K562 (cell line): ENCODE results near the gene COQ7. TPM values are rescaled to one million over a fixed set of nuclear protein-coding genes. Genes with fewer than 3 reads are reported as not detected.
A peak's percentile ranks its signal among the peaks of the same experiment; 100 is the strongest.

Experiments
- ELK1 ChIP-seq: sonication (generic); formaldehyde crosslinking; IDR thresholded peaks from 2 replicates; pipeline ENCODE4 v1.8.1; 2022; ENCODE audit warnings: missing genetic modification reagents
- EZH2 ChIP-seq: IDR thresholded peaks from 2 replicates; pipeline ENCODE4 v1.6.1; 2012; ENCODE audit warnings: low read depth, mild to moderate bottlenecking, inconsistent platforms, low read length, borderline replicate concordance
- KHSRP ChIP-seq: fragments of 450-650 bp; IDR thresholded peaks from 2 replicates; pipeline ENCODE4 v1.6.1; 2017
- ZFP36 ChIP-seq: fragments of 150-350 bp; IDR thresholded peaks from 2 replicates; pipeline ENCODE4 v1.6.1; 2018; ENCODE audit warnings: low read length, low read depth; ENCODE audit not compliant: partially characterized antibody
- ZNF253 ChIP-seq: fragments of 250-450 bp; sonication (Bioruptor Pico); conservative IDR thresholded peaks from 2 replicates; pipeline ENCODE4 v1.6.1; 2021; ENCODE audit warnings: mild to moderate bottlenecking
- ZNF561 ChIP-seq: fragments of 450-650 bp; formaldehyde crosslinking; conservative IDR thresholded peaks from 2 replicates; pipeline ENCODE4 v1.4.0; 2020; ENCODE audit warnings: mild to moderate bottlenecking, moderate library complexity
- polyA plus RNA-seq, 8 experiments: library from polyadenylated mRNA; depleted of rRNA in 4 of 8; stranded (reverse) in 5 of 8; unstranded in 3 of 8; fragments of >200 nt; fragmentation: Nextera tagmentation in 2 of 8; fragmentation: Illumina TruSeq in 1 of 8; extraction: Ambion mirVana in 2 of 8; extraction: Trizol in 1 of 8; gene quantifications; 2 replicates each; pipeline versions ENCODE4 v1.2.1 to v1.2.3, GENCODE V29; 2011 to 2014; ENCODE audit warnings: inconsistent platforms in 1 of 8, missing spikeins in 1 of 8
- total RNA-seq, 7 experiments: library from RNA; depleted of rRNA in 6 of 7; stranded (reverse); fragments of >200 nt in 6 of 7; fragmentation: Illumina TruSeq in 2 of 7; extraction: Trizol in 2 of 7; gene quantifications; 2 replicates each; pipeline versions ENCODE4 v1.2.1 to v1.2.3, GENCODE V29; 2011 to 2021; ENCODE audit warnings: low replicate concordance in 1 of 7
- TF ChIP-seq, protein P1 (sequence below): sonication (generic); formaldehyde crosslinking; IDR thresholded peaks from 2 replicates; pipeline ENCODE4 v1.8.0; 2022; ENCODE audit warnings: mild to moderate bottlenecking, missing genetic modification reagents
- TF ChIP-seq, protein P2 (sequence below): fragments of 250-450 bp; sonication (Bioruptor Pico); IDR thresholded peaks from 2 replicates; pipeline ENCODE4 v1.8.0; 2021; ENCODE audit warnings: moderate library complexity, mild to moderate bottlenecking, inconsistent platforms
- TF ChIP-seq, protein P3 (sequence below): sonication (generic); formaldehyde crosslinking; IDR thresholded peaks from 2 replicates; pipeline ENCODE4 v1.8.0; 2022; ENCODE audit warnings: missing genetic modification reagents, mild to moderate bottlenecking, moderate library complexity, borderline replicate concordance
- TF ChIP-seq, protein P4 (sequence below): sonication (generic); formaldehyde crosslinking; IDR thresholded peaks from 2 replicates; pipeline ENCODE4 v1.8.0; 2022; ENCODE audit warnings: missing genetic modification reagents, mild to moderate bottlenecking, borderline replicate concordance

The COQ7 gene
- total and polyA plus RNA-seq, 9 of the 15 experiments (the other 6 are each of a cell fraction or from before 2014, with no cell fraction given) = 2.3 to 26.1 (median 15.2) TPM

DNA sequence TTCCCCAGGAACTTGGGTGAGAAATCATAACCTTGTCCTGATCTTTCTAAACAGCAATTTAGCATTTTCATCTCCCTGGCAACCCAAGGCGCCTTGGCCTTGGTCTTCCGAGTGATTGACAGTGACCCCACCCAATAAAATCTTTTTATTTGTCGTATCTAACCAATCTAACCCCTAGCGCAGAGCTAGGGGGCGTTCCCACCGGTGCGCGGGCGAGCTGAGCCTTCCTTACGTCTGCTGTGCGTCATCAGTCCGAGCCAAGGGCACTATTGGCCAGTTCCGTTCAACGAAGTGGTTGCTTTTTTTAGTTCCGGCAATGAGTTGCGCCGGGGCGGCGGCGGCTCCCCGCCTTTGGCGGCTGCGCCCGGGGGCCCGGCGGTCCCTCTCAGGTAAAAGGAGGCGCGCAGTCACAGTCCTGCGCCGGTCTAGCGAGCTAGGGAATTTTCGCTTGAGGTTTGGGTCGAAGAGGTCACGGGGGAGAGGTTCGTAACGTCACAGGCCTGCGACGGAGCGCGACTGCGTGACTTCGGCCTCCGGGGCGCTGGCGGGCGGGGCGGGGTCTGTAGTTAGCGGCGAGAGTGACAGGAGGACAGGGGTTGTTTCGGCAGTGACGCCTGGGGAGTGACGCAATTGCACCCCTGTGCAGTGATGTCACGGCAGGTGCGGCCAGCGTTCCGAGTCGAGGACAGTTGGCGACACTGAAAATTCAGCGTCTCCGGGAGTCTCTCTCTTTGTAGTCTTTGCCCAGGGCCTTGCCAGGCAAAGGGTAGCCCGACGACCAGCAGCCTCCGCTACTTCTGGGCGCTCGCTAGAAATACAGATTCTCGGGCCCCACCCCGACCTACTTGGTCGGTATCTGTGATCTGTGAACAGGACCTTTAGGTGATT is at the start of gene COQ7 (continued):
- TF ChIP-seq, protein P1, sequence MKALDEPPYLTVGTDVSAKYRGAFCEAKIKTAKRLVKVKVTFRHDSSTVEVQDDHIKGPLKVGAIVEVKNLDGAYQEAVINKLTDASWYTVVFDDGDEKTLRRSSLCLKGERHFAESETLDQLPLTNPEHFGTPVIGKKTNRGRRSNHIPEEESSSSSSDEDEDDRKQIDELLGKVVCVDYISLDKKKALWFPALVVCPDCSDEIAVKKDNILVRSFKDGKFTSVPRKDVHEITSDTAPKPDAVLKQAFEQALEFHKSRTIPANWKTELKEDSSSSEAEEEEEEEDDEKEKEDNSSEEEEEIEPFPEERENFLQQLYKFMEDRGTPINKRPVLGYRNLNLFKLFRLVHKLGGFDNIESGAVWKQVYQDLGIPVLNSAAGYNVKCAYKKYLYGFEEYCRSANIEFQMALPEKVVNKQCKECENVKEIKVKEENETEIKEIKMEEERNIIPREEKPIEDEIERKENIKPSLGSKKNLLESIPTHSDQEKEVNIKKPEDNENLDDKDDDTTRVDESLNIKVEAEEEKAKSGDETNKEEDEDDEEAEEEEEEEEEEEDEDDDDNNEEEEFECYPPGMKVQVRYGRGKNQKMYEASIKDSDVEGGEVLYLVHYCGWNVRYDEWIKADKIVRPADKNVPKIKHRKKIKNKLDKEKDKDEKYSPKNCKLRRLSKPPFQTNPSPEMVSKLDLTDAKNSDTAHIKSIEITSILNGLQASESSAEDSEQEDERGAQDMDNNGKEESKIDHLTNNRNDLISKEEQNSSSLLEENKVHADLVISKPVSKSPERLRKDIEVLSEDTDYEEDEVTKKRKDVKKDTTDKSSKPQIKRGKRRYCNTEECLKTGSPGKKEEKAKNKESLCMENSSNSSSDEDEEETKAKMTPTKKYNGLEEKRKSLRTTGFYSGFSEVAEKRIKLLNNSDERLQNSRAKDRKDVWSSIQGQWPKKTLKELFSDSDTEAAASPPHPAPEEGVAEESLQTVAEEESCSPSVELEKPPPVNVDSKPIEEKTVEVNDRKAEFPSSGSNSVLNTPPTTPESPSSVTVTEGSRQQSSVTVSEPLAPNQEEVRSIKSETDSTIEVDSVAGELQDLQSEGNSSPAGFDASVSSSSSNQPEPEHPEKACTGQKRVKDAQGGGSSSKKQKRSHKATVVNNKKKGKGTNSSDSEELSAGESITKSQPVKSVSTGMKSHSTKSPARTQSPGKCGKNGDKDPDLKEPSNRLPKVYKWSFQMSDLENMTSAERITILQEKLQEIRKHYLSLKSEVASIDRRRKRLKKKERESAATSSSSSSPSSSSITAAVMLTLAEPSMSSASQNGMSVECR (CRISPR knock-in tag) = no peak
- no peak for TF ChIP-seq EZH2
- peak; percentile 94 for TF ChIP-seq KHSRP
- TF ChIP-seq ZNF561 (CRISPR knock-in tag) = no peak
- TF ChIP-seq ZFP36 = no peak
- TF ChIP-seq, protein P2, sequence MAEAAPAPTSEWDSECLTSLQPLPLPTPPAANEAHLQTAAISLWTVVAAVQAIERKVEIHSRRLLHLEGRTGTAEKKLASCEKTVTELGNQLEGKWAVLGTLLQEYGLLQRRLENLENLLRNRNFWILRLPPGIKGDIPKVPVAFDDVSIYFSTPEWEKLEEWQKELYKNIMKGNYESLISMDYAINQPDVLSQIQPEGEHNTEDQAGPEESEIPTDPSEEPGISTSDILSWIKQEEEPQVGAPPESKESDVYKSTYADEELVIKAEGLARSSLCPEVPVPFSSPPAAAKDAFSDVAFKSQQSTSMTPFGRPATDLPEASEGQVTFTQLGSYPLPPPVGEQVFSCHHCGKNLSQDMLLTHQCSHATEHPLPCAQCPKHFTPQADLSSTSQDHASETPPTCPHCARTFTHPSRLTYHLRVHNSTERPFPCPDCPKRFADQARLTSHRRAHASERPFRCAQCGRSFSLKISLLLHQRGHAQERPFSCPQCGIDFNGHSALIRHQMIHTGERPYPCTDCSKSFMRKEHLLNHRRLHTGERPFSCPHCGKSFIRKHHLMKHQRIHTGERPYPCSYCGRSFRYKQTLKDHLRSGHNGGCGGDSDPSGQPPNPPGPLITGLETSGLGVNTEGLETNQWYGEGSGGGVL (CRISPR knock-in tag) = no peak
- TF ChIP-seq ZNF253 (CRISPR knock-in tag) = no peak
- TF ChIP-seq, protein P3, sequence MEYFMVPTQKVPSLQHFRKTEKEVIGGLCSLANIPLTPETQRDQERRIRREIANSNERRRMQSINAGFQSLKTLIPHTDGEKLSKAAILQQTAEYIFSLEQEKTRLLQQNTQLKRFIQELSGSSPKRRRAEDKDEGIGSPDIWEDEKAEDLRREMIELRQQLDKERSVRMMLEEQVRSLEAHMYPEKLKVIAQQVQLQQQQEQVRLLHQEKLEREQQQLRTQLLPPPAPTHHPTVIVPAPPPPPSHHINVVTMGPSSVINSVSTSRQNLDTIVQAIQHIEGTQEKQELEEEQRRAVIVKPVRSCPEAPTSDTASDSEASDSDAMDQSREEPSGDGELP (CRISPR knock-in tag) = peak; percentile 81
- TF ChIP-seq ELK1 = no peak
- TF ChIP-seq, protein P4, sequence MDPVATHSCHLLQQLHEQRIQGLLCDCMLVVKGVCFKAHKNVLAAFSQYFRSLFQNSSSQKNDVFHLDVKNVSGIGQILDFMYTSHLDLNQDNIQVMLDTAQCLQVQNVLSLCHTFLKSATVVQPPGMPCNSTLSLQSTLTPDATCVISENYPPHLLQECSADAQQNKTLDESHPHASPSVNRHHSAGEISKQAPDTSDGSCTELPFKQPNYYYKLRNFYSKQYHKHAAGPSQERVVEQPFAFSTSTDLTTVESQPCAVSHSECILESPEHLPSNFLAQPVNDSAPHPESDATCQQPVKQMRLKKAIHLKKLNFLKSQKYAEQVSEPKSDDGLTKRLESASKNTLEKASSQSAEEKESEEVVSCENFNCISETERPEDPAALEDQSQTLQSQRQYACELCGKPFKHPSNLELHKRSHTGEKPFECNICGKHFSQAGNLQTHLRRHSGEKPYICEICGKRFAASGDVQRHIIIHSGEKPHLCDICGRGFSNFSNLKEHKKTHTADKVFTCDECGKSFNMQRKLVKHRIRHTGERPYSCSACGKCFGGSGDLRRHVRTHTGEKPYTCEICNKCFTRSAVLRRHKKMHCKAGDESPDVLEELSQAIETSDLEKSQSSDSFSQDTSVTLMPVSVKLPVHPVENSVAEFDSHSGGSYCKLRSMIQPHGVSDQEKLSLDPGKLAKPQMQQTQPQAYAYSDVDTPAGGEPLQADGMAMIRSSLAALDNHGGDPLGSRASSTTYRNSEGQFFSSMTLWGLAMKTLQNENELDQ (CRISPR knock-in tag) = no peak
